ENCODE data around the gene FIGLA. TPM values are rescaled to one million over a fixed set of nuclear protein-coding genes. Genes with fewer than 3 reads are reported as not detected.

Gene FIGLA
- total and polyA plus RNA-seq, 2 of the 8 experiments (the other 6 are each of a cell fraction or from before 2014, with no cell fraction given), result not detected

GRCh38 chr2:70746094-70746974 is 44.1 kb downstream of the FIGLA start (continued):
- TF ChIP-seq HDAC2 (IDR thresholded peaks at IDR 0.05; ENCODE audit: borderline replicate concordance in 1 of 2, low read depth in 2 of 2, low read length in 2 of 2), result no peak
